Osteocyte (in vitro differentiated cells): ENCODE measurements around the gene RASSF5. TPM values are rescaled to one million over a fixed set of nuclear protein-coding genes. Genes with fewer than 3 reads are reported as not detected.

Source experiments
- DNase-seq: peaks from one replicate; pipeline ENCODE4 v3.0.0; 2021; ENCODE audit warnings: mixed read lengths; ENCODE audit not compliant: unreplicated experiment; ENCODE audit errors: extremely low spot score
- H3K27ac Mint-ChIP-seq: one replicate; pipeline ENCODE4 v1.8.0; 2021; ENCODE audit warnings: mild to moderate bottlenecking, mixed read lengths; ENCODE audit not compliant: unreplicated experiment
- H3K27me3 Mint-ChIP-seq: one replicate; pipeline ENCODE4 v1.8.0; 2021; ENCODE audit warnings: mixed read lengths; ENCODE audit not compliant: unreplicated experiment
- H3K36me3 Mint-ChIP-seq: one replicate; pipeline ENCODE4 v1.8.0; 2021; ENCODE audit warnings: mixed read lengths; ENCODE audit not compliant: unreplicated experiment
- H3K4me1 Mint-ChIP-seq: one replicate; pipeline ENCODE4 v1.8.0; 2021; ENCODE audit warnings: mixed read lengths; ENCODE audit not compliant: unreplicated experiment
- H3K4me3 Mint-ChIP-seq: one replicate; pipeline ENCODE4 v1.8.0; 2021; ENCODE audit warnings: mild to moderate bottlenecking, moderate library complexity, mixed read lengths; ENCODE audit not compliant: unreplicated experiment
- H3K9me3 Mint-ChIP-seq: one replicate; pipeline ENCODE4 v1.8.0; 2021; ENCODE audit warnings: mixed read lengths; ENCODE audit not compliant: unreplicated experiment
- total RNA-seq: library from RNA; stranded (reverse); gene quantifications from 2 replicates; pipeline ENCODE4 v1.2.1, GENCODE V29; 2021
- TF ChIP-seq, protein P1 (sequence below): fragments of 200-600 bp; sonication (generic); IDR thresholded peaks from 2 replicates; pipeline ENCODE4 v1.5.0; 2021; ENCODE audit warnings: antibody characterized with exemption, mild to moderate bottlenecking, moderate library complexity

RASSF5 gene
- total RNA-seq, 1 donor from 2014 or later, result not detected

- TF ChIP-seq, protein P1, sequence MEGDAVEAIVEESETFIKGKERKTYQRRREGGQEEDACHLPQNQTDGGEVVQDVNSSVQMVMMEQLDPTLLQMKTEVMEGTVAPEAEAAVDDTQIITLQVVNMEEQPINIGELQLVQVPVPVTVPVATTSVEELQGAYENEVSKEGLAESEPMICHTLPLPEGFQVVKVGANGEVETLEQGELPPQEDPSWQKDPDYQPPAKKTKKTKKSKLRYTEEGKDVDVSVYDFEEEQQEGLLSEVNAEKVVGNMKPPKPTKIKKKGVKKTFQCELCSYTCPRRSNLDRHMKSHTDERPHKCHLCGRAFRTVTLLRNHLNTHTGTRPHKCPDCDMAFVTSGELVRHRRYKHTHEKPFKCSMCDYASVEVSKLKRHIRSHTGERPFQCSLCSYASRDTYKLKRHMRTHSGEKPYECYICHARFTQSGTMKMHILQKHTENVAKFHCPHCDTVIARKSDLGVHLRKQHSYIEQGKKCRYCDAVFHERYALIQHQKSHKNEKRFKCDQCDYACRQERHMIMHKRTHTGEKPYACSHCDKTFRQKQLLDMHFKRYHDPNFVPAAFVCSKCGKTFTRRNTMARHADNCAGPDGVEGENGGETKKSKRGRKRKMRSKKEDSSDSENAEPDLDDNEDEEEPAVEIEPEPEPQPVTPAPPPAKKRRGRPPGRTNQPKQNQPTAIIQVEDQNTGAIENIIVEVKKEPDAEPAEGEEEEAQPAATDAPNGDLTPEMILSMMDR, result no peak
- Mint-ChIP-seq H3K27ac (no peak overlapping the region), H3K4me1 (peaks cover 6% of the 10 kb centered on the region), H3K4me3 (no peak overlapping the region), H3K36me3 (no peaks in the 10 kb centered on the region), H3K9me3 (no peaks in the 10 kb centered on the region), H3K27me3 (peaks cover 30% of the 10 kb centered on the region)
- DNase-seq, result no peak
Observed at GRCh38 chr1:206521127-206521526, 13.8 kb downstream of the RASSF5 start.

DNA sequence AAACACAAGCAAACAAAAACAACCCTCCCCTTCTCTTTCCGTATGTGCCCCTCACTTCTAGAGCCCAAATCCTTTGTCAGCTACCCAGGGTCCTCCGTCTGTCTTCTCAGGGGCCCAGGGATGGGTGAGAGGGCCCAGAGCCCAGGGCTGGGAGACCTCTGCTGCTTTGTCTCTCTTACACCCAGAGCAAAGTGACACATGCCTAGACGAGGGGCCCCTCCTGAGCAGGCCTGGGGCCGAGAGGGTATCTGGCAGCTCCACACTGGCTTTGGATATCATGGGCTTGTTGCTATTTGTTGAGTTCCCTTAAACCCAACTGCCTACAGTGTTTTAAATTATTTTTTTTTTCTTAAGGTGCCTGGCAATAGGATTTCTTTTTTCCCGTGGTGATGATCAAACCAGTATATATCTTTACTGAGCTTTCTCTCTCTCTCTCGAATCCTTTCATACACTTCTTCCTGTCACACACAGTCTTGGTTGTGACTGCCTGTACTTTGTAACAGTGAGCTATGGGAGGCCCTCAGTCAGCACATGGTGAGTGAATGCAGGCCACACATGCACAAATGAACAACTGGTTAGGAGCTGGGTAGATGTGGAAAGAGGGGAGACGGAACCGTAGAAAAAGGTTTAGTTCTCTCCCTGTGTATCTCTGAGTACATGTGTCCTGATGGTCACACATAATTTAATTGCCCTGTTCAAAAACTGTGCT is 14.5 kb downstream of the RASSF5 start:
- H3K4me3 Mint-ChIP-seq, result no peak overlapping the region
- no peaks in the 10 kb centered on the region for H3K9me3 Mint-ChIP-seq
- no peaks in the 10 kb centered on the region for H3K36me3 Mint-ChIP-seq
- H3K27me3 Mint-ChIP-seq, result peaks cover 27% of the 10 kb centered on the region
- TF ChIP-seq, protein P1, result no peak
- H3K4me1 Mint-ChIP-seq, result peaks cover 10% of the 10 kb centered on the region
- H3K27ac Mint-ChIP-seq, result no peak overlapping the region
- no peak for DNase-seq

- H3K4me1 Mint-ChIP-seq, result peaks cover 10% of the 10 kb centered on the region
Observed at GRCh38 chr1:206524739-206525364, 17.5 kb downstream of the RASSF5 start.

GRCh38 chr1:206526064-206526911 is 19.0 kb downstream of the RASSF5 start:
- DNase-seq, result no peak
- Mint-ChIP-seq H3K9me3 (no peaks in the 10 kb centered on the region), H3K4me3 (no peak overlapping the region), H3K36me3 (no peaks in the 10 kb centered on the region), H3K4me1 (peaks cover 10% of the 10 kb centered on the region), H3K27ac (no peak overlapping the region), H3K27me3 (peaks cover 30% of the 10 kb centered on the region)
- TF ChIP-seq, protein P1, result no peak

More at GRCh38 chr1:206524739-206525364, 17.5 kb downstream of the RASSF5 start:
- Mint-ChIP-seq H3K9me3 (no peaks in the 10 kb centered on the region), H3K27me3 (peaks cover 33% of the 10 kb centered on the region), H3K27ac (no peak overlapping the region), H3K36me3 (no peaks in the 10 kb centered on the region), H3K4me3 (no peak overlapping the region)
- TF ChIP-seq, protein P1, result no peak
- no peak for DNase-seq
